Placental pericyte (primary cell): Measurements from ENCODE around the gene BLACAT1. TPM values are rescaled to one million over a fixed set of nuclear protein-coding genes. Genes with fewer than 3 reads are reported as not detected.
A peak's percentile ranks its signal among the peaks of the same experiment; 100 is the strongest.

Source experiments
- small RNA-seq: library from RNA; depleted of rRNA; stranded (forward); fragments of <200 nt; gene quantifications from one replicate; pipeline ENCODE3, GENCODE V24; 2012; ENCODE audit warnings: low replicate concordance
- total RNA-seq: library from RNA; depleted of rRNA; stranded (reverse); fragments of >200 nt; gene quantifications from 2 replicates; pipeline ENCODE4 v1.2.3, GENCODE V29; 2012

BLACAT1 gene
- total RNA-seq = not detected in 2 replicates

GRCh38 chr1:205455581-205456382 is at the start of gene BLACAT1:
Gene BLACAT1 (minus strand): TSS chr1:205456045.

GRCh38 chr1:205504311-205505075 is 48.6 kb upstream of the BLACAT1 start, which contains the start of gene CDK18:
Gene CDK18 (plus strand): TSS chr1:205504669. CDS start chr1:205523168, 18,499 bp downstream.

GRCh38 chr1:205421798-205422197 is 34.0 kb downstream of the BLACAT1 start, which contains the start of gene LEMD1:
Gene LEMD1 (minus strand): TSS chr1:205422056. CDS start chr1:205420536, 1,520 bp downstream.

Small RNA genes within 50 kb of the gene (small RNA-seq; reads per million reads assigned to genes)
- 0.91 reads per million, percentile 41 among the genes with 10 or more reads in this experiment for gene MIR135B

Other genes starting within 250 kb of the BLACAT1 start
- gene DSTYK, start 244.3 kb downstream of the BLACAT1 start, total RNA-seq = 11.2 and 12.5 TPM in 2 replicates
- 3.9 and 5.7 TPM in 2 replicates for gene TMCC2, start 228.1 kb downstream of the BLACAT1 start, total RNA-seq
- 5.5 and 9.7 TPM in 2 replicates for gene NUAK2, start 134.3 kb downstream of the BLACAT1 start, total RNA-seq
- gene KLHDC8A, start 99.1 kb downstream of the BLACAT1 start, total RNA-seq = not detected in 2 replicates
- gene LEMD1, start 34.0 kb downstream of the BLACAT1 start, total RNA-seq = not detected in 2 replicates
- 0.14 and 0.22 TPM in 2 replicates for gene CDK18, start 48.6 kb upstream of the BLACAT1 start, total RNA-seq
- 16.6 and 26.9 TPM in 2 replicates for gene ELK4, start 176.0 kb upstream of the BLACAT1 start, total RNA-seq
- gene SLC45A3, start 224.5 kb upstream of the BLACAT1 start, total RNA-seq = 5.7 and 11.9 TPM in 2 replicates